GM21786 (cell line): ENCODE results near the gene DAD1.
A peak's percentile ranks its signal among the peaks of the same experiment; 100 is the strongest.
"Not testable (repeated sequence)": the region's sequence is repeated elsewhere in the genome, so short reads cannot be mapped to it uniquely, and the experiment has no call there.

Experiments
- ATAC-seq: cut with Tn5 transposase; IDR thresholded peaks from one replicate; pipeline ENCODE4 v1.9.1; 2021; ENCODE audit not compliant: unreplicated experiment

Gene DAD1

GRCh38 chr14:22599349-22599748 lies 10.3 kb upstream of the DAD1 start:
- ATAC-seq = no peak

GRCh38 chr14:22598896-22599244 lies 9.8 kb upstream of the DAD1 start:
- ATAC-seq = no peak

GRCh38 chr14:22598099-22598895 lies 9.3 kb upstream of the DAD1 start, which contains the start of gene ABHD4:
TSS of gene ABHD4 (plus strand) at chr14:22598300. CDS start at chr14:22598307, 7 bp downstream.
- ATAC-seq = peak; percentile 88

- ATAC-seq = peak; percentile 23
Observed at GRCh38 chr14:22597771-22598098, 8.7 kb upstream of the DAD1 start.

DNA sequence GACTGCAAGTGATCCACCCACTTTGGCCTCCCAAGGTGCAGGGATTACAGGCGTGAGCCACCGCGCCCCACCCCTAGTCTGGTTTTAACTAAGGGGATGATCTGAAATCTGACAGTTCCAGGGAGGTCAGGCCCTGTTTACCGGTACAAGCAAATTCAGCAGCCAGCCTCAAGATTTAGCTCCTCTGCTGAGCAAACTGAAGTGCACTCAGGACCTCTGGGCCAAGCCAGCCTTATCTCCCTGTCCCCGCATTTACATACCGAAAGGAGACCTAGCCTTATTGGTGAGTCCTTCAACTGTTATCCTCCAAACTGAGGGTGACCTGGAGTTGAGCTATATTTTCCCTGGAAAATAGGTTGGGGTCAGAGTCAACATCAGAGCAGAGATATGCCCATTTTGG lies 8.2 kb upstream of the DAD1 start:
- no peak for ATAC-seq

DNA sequence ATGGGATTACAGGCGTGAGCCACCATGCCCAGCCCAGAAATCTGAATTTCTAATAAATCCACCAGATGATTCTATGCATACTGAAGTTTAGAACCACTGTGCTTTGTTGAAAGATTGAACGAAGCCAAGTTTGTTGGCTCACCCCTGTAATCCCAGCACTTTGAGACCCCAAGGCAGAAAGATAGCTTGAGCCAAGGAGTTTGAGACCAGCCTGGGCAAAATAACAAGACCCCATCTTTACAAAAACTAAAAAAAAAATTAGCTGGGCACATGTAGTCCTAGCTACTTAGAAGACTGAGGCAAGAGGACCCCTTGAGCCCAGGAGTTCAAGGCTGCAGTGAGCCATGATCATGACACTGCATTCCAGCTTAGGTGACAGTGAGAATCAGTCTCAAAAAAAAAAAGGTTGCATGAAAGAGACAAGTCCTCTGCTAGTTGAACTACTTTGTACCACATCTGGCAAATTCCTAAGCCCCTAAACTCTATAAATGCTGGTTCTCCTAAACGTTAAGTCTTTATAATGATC lies 7.4 kb upstream of the DAD1 start:
- no peak for ATAC-seq

DNA sequence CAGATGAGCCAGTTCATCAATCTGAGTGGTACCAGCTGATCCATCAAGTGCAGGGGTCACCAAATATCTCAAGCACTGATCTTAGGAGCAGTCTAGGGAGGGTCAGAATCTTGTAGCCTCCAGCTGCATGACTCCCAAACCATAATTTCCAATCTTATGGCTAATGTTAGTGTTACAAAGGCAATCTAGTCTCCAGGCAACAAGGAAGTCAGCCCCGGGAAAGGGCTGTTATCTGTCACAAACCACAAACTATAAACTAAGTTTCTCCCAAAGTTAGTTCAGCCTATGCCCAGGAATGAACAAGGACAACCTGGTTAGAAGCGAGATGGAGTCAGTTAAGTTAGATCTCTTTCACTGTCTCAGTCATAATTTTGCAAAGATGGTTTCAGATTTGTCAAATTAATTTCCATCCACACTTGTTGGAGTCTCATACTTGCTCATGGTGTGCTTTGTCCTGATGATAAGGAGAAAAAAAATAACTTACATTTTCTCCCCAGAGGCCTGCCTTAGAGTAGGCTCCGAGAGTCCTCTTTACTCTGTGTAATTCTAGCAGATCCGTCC lies 5.2 kb upstream of the DAD1 start:
- ATAC-seq = no peak

GRCh38 chr14:22593601-22594000 lies 4.6 kb upstream of the DAD1 start:
- ATAC-seq = no peak

- ATAC-seq = no peak
Observed at GRCh38 chr14:22593189-22593588, 4.2 kb upstream of the DAD1 start.

DNA sequence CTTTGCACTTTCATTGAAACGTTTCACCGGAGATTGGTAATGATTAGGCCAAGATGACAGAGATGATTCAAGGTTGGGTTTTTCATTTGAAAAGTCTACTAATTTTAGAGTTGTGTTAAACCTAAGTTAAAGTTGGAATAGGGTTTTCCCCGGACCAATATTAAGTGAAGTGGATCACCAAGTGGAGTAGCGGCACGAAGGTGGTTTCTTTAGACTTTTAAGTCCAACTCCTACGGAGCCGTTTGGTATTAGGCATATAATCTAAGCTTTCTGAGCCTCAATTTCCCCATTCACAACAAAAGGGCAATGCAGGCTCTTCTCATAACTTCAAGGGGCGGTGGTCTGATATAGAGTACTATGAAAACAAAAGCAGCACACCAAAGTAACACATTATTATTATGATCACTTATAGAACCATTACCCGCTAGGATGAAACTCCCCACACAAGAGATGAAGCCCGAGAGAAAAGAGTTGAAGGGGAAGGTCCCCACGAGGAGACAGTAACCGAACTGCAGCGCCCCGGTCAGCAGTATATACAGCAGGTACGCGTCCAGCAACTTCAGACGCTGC lies 413 bp downstream of the DAD1 start:
- no peak for ATAC-seq

DNA sequence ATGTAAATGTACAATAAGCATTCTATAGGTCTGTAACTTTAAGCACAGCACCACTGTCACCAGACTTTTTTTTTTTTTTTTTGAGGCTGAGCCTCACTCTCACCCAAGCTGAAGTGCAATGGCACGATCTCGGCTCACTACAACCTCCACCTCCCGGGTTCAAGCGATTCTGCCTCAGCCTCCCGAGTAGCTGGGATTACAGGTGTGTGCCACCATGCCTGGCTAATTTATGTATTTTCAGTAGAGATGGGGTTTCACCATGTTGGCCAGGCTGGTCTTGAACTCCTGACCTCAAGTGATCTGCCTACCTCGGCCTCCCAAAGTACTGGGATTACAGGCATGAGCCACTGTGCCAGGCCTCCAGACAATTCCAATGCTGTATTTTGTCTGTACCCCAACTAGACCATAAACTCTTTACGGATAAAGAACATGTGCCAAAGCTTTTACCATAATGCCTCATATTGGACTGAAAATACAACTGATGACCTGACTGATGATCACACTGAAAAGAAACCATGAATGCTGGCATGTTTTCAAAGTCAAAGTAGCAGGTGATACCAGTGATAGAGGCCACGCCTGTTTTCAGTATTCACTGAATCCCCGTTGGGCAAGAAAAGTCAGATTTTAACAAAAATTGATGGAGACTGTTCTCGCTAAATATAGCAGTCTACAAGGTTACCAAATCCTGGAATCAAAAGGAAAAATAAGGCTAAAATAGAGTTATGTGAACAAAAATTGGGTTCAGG lies 1.2 kb downstream of the DAD1 start:
- ATAC-seq = not testable (repeated sequence)

GRCh38 chr14:22587247-22587646 lies 1.8 kb downstream of the DAD1 start:
- ATAC-seq = no peak

- ATAC-seq = no peak
Observed at GRCh38 chr14:22583994-22584393, 5.0 kb downstream of the DAD1 start.

GRCh38 chr14:22580625-22581024 lies 8.4 kb downstream of the DAD1 start:
- ATAC-seq = no peak

DNA sequence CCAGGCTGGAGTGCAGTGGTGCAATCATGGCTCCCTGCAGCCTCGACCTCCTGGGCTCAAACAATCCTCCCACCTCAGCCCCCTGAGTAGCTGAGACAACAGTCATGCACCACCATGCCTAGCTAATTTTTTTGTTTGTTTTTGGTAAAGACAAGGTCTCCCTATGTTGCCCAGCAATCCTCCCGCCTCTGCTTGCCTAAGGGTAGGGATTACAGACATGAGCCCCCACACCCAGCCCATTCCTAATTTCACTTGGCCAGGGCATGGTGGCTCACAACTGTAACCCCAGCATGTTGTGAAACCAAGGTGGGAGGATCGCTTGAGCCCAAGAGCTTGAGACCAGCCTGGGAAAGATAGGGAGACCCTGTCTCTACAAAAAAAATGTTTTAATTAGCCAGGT lies 9.1 kb downstream of the DAD1 start:
- ATAC-seq = no peak

DNA sequence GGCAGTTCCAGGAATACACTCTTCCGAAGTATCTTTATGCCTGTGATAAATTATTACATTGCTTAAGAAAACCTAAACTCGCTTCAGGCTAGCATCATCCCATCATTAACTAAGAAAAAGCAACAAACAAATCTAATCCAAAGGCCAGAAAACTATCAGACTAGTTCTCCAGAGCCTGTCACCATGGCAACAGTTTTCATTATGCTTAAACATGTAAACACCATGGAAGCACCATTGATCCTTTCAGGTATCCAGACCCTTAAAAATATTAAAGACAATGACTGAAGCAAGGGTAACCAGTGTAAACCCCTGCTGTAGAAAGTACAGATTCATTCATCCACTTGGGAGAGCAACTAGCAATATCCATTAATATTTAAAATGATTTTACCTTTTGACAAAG lies 9.8 kb downstream of the DAD1 start:
- no peak for ATAC-seq

- ATAC-seq = no peak
Observed at GRCh38 chr14:22577334-22577908, 11.6 kb downstream of the DAD1 start.

DNA sequence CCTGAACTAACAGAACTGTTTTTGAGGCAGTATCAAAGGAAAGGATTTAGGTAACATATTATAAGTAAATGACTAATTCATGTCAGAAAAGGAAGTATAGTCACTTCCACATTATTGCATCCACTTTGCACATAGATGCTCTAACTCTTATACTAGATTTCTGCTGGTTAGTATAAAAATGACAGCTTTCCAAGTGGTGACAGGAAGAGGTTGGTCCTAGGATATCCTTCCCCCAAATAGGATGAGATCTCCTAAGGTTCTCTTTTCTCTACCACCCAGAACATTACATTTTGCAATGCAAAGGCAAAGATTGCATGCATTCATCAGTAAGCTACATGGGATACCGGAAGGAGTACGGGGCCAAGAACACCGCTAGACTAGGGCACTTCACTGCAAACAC lies 15.2 kb downstream of the DAD1 start:
- ATAC-seq = no peak

DNA sequence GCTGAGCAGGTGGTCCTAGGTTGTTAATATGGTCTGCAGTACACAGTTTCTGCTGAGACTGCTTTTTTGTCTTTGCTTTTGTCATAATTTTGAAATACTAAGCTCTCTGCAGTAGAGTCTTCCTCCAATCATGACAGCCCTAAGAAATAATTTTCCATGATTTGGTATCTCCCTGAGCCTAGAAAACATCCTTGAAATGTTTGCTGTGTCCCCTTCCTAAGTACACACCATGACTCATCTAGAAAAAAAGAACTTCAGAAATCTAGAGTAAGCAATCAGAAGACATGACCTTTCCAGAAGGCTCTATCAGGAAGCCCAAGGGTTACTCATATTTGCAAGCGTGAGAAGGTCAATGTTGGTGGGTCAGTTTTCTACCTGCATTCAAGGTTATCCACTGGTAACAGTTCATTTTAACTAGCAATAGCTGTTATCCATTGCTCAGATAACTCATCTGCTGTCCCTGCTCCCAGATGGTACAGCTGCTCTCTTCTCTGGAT lies 16.4 kb downstream of the DAD1 start:
- no peak for ATAC-seq

DNA sequence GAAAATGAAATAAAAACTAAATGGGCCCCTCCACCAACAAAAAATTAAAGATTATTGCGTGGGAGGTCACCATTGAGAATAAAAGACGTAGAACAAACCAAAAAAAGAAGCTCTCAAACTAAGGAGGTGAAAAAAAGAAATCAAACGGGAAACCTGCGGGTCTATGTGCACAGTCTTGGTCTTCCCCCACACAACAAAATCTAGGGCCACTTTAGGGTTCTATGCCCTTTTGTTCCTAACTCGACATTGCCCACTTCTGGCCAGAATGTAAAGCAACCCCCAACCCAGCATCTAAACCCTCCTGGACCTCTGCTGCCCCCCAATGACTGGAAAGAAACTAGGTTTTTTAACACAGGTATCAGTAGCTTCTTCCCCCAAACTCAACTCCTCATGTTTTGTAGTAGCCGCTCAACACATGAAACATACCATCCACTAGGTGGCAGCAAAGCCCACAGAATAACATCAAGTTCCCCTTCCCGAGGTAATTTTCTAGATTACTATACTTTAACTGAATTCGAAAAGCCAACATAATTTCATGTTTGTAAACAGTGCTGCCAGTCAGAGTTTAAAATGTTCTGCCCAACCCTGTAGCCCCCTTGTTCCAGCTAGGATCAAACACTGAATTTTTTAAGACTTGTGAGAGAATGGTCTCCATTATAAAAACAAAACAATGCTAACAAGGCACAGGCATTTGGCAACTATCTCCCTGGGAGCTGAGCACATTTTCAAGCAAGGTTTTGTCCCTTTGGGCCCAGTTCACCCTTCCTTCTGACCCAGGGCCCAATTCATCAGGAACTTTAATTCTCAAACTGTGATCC lies 18.7 kb downstream of the DAD1 start:
- ATAC-seq = peak; percentile 55
